ENCODE data around the gene RASA3.

- TF ChIP-seq, protein P1, sequence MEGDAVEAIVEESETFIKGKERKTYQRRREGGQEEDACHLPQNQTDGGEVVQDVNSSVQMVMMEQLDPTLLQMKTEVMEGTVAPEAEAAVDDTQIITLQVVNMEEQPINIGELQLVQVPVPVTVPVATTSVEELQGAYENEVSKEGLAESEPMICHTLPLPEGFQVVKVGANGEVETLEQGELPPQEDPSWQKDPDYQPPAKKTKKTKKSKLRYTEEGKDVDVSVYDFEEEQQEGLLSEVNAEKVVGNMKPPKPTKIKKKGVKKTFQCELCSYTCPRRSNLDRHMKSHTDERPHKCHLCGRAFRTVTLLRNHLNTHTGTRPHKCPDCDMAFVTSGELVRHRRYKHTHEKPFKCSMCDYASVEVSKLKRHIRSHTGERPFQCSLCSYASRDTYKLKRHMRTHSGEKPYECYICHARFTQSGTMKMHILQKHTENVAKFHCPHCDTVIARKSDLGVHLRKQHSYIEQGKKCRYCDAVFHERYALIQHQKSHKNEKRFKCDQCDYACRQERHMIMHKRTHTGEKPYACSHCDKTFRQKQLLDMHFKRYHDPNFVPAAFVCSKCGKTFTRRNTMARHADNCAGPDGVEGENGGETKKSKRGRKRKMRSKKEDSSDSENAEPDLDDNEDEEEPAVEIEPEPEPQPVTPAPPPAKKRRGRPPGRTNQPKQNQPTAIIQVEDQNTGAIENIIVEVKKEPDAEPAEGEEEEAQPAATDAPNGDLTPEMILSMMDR (IDR thresholded peaks at IDR 0.05), result no peak
- no peak for TF ChIP-seq POLR2A (IDR thresholded peaks at IDR 0.05)
Observed at GRCh38 chr13:114057166-114058050, 75.0 kb downstream of the RASA3 start.

All from right lobe of liver (tissue), 4 donors.